HepG2 (cell line): ENCODE data around the gene BBS1. TPM values are rescaled to one million over a fixed set of nuclear protein-coding genes. Genes with fewer than 3 reads are reported as not detected.
"Not testable (repeated sequence)": the region's sequence is repeated elsewhere in the genome, so short reads cannot be mapped to it uniquely, and the experiment has no call there.

Experiments used
- ATAC-seq: fragments of 200-7000 bp; cut with Tn5 transposase; 3 replicates; pipeline ENCODE4 v1.9.1; 2020; ENCODE audit warnings: mild to moderate bottlenecking, moderate library complexity
- BruUV-seq: library from RNA; stranded (reverse); fragments of 400-500 nt; replicated peaks from 2 replicates; lab custom pipeline; 2021; lab: Mats Ljungman, UMichigan
- CTCF ChIA-PET: fragments of 300-600 bp; formaldehyde crosslinking; extraction: SDS; loops from one replicate; lab custom pipeline; 2021; ENCODE audit warnings: low total read pairs, inconsistent platforms, low intra/inter-chr PET ratio; lab: Yijun Ruan, JAX
- POLR2A ChIA-PET: fragments of 350-600 bp; sonication (Branson Sonifier 250); formaldehyde crosslinking; loops from one replicate; lab custom pipeline; 2020; ENCODE audit warnings: antibody characterized with exemption, inconsistent platforms; lab: Yijun Ruan, JAX
- DNase-seq: peaks from one replicate; pipeline ENCODE4 v3.0.0-alpha.2; 2015; ENCODE audit warnings: low spot score
- FAIRE-seq: peaks from 3 replicates; lab custom pipeline; 2011; peaks lifted over from hg19 to GRCh38; lab: Jason Lieb, UNC
- H2AFZ ChIP-seq: one replicate; pipeline ENCODE4 v1.6.1; 2011; ENCODE audit warnings: low read length, inconsistent platforms
- H3K27ac ChIP-seq: fragments of 300-600 bp; 3 replicates; pipeline ENCODE4 v1.8.0; 2011; ENCODE audit warnings: mixed run types, mild to moderate bottlenecking, mixed read lengths, low read length, inconsistent platforms; ENCODE audit not compliant: insufficient read depth; ENCODE audit errors: extremely low read length
- H3K27me3 ChIP-seq, 2 experiments: fragments of 200-600 bp in 1 of 2; 2 replicates in 1 of 2; 3 replicates in 1 of 2; pipeline versions ENCODE4 v1.6.0 to v1.8.0; 2011; ENCODE audit warnings: low read length in 2 of 2, mild to moderate bottlenecking in 2 of 2, moderate library complexity in 2 of 2, inconsistent platforms in 1 of 2; ENCODE audit not compliant: insufficient read depth in 2 of 2, control insufficient read depth in 1 of 2
- H3K36me3 ChIP-seq, 2 experiments: fragments of 200-600 bp in 1 of 2; replicated peaks in 1 of 2; 2 replicates in 1 of 2; 3 replicates in 1 of 2; pipeline versions ENCODE4 v1.5.1 to v1.8.0; 2011; ENCODE audit warnings: low read length in 2 of 2, inconsistent platforms in 1 of 2; ENCODE audit not compliant: insufficient read depth in 2 of 2, control insufficient read depth in 1 of 2
- H3K4me1 ChIP-seq: 2 replicates; pipeline ENCODE4 v1.5.1; 2012; ENCODE audit warnings: low read length, inconsistent platforms; ENCODE audit not compliant: insufficient read depth
- H3K4me2 ChIP-seq: 2 replicates; pipeline ENCODE4 v1.6.0; 2011; ENCODE audit warnings: low read depth, low read length, inconsistent platforms
- H3K4me3 ChIP-seq, 3 experiments: fragments of 200-600 bp in 1 of 3; sonication (generic), shearing (Covaris generic) in 1 of 3; replicated peaks in 1 of 3; 2 replicates each; pipeline ENCODE4 v1.5.1; 2011 to 2016; ENCODE audit warnings: low read length in 3 of 3, inconsistent platforms in 2 of 3, low read depth in 2 of 3, mild to moderate bottlenecking in 2 of 3, control low read depth in 1 of 3, mixed read lengths in 1 of 3; ENCODE audit not compliant: insufficient read depth in 1 of 3
- H3K79me2 ChIP-seq: one replicate; pipeline ENCODE4 v1.6.1; 2011; ENCODE audit warnings: low read length, inconsistent platforms; ENCODE audit not compliant: insufficient read depth
- H3K9ac ChIP-seq: 2 replicates; pipeline ENCODE4 v1.6.0; 2011; ENCODE audit warnings: mild to moderate bottlenecking, low read depth, low read length, inconsistent platforms; ENCODE audit not compliant: insufficient read depth
- H3K9me3 ChIP-seq: 2 replicates; pipeline ENCODE4 v1.5.1; 2012; ENCODE audit warnings: mild to moderate bottlenecking, low read length
- H4K20me1 ChIP-seq: 2 replicates; pipeline ENCODE4 v1.6.0; 2011; ENCODE audit warnings: inconsistent platforms, mild to moderate bottlenecking, low read length, moderate library complexity; ENCODE audit not compliant: insufficient read depth
- HOXA7 ChIP-seq: sonication (generic); formaldehyde crosslinking; IDR thresholded peaks from 2 replicates; pipeline ENCODE4 v1.8.1; 2022; ENCODE audit warnings: mild to moderate bottlenecking, missing genetic modification reagents, moderate library complexity
- KDM2A ChIP-seq: sonication (generic); formaldehyde crosslinking; IDR thresholded peaks from 2 replicates; pipeline ENCODE4 v1.4.0; 2020; ENCODE audit warnings: low read depth, missing genetic modification reagents, borderline replicate concordance
- SYNCRIP ChIP-seq: fragments of 200-400 bp; formaldehyde crosslinking; IDR thresholded peaks from 2 replicates; pipeline ENCODE4 v1.6.1; 2018; ENCODE audit warnings: mild to moderate bottlenecking, low read depth, low read length; ENCODE audit not compliant: insufficient read depth
- ZBTB26 ChIP-seq: IDR thresholded peaks from 2 replicates; pipeline ENCODE4 v1.6.1; 2016; ENCODE audit warnings: missing compliant biosample characterization, missing genetic modification reagents, borderline replicate concordance
- ZNF501 ChIP-seq: sonication (generic); formaldehyde crosslinking; IDR thresholded peaks from 2 replicates; pipeline ENCODE4 v1.5.1; 2020; ENCODE audit warnings: mild to moderate bottlenecking, moderate library complexity, missing genetic modification reagents
- ZNF576 ChIP-seq: sonication (generic); formaldehyde crosslinking; IDR thresholded peaks from 2 replicates; pipeline ENCODE4 v1.4.0; 2020; ENCODE audit warnings: mild to moderate bottlenecking, missing genetic modification reagents
- ZSCAN20 ChIP-seq: sonication (generic); formaldehyde crosslinking; IDR thresholded peaks from 2 replicates; pipeline ENCODE4 v1.4.0; 2020; ENCODE audit warnings: missing genetic modification reagents, mild to moderate bottlenecking, borderline replicate concordance
- WGBS: methylation state at CpG from one replicate; pipeline ENCODE4 v1.1.6; 2017; ENCODE audit warnings: low lambda C conversion rate; 5-methylcytosine and 5-hydroxymethylcytosine counted together
- in situ Hi-C: cut with HindIII; loops from 2 replicates; pipeline ENCODE4 v1.10.0; 2017; ENCODE audit warnings: low pct_unique_long_range_greater_than_20kb; ENCODE audit not compliant: extremely low pct_ligation_motif_present
- intact Hi-C: fragments of 100-400 bp; cut with micrococcal nuclease; formaldehyde crosslinking; loops from one replicate; pipeline ENCODE4 v1.10.0; 2022; ENCODE audit not compliant: unreplicated experiment
- polyA plus RNA-seq, 8 experiments: library from polyadenylated mRNA; depleted of rRNA in 3 of 8; stranded (reverse) in 7 of 8; unstranded in 1 of 8; fragments of >200 nt; fragmentation: Illumina TruSeq in 4 of 8; extraction: Trizol in 4 of 8; gene quantifications; 2 replicates each; pipeline versions ENCODE4 v1.2.1 to v1.2.3, GENCODE V29; 2011 to 2016; ENCODE audit warnings: low read depth in 4 of 8, missing spikeins in 1 of 8, mixed read lengths in 1 of 8; ENCODE audit not compliant: insufficient read depth in 1 of 8
- total RNA-seq, 5 experiments: library from RNA; depleted of rRNA; stranded (reverse); fragments of >200 nt; fragmentation: Illumina TruSeq; extraction: Trizol; gene quantifications; 2 replicates each; pipeline ENCODE4 v1.2.3, GENCODE V29; 2016; ENCODE audit warnings: low read depth in 1 of 5

Gene BBS1
- total and polyA plus RNA-seq, 2 of the 13 experiments (the other 11 are each of a cell fraction or from before 2014, with no cell fraction given): 11.7 to 14.1 TPM

GRCh38 chr11:66464116-66464515 lies 46.3 kb upstream of the BBS1 start:
- WGBS: 73% methylated on average over 5 of the region's 5 CpGs
- CTCF ChIA-PET: interaction anchor here (1.4 kb wide), 1 partner anchor 56 kb away, joined by 3 read pairs; no protein-coding TSS in a partner anchor

GRCh38 chr11:66464916-66465315 lies 45.5 kb upstream of the BBS1 start:
- FAIRE-seq (no peak), ATAC-seq (no peak), DNase-seq (no peak)
- no peak overlapping the region for H3K9ac ChIP-seq
- H3K36me3 ChIP-seq: no peaks in the 10 kb centered on the region; a peak in 1 of 5 replicates
- H3K27me3 ChIP-seq: peaks cover 0 to 12% of the 10 kb centered on the region in 2 experiments; a peak in 3 of 5 replicates
- POLR2A ChIA-PET: interaction anchor here (0.9 to 3.0 kb wide), 2 partner anchors 15 to 25 kb away, joined by 4 to 41 read pairs; partner anchors contain the start of genes DPP3 and MRPL11
- whole genome bisulfite sequencing: 67% methylated on average over 1 of the region's 1 CpG
- CTCF ChIA-PET: interaction anchor here (1.4 kb wide), 1 partner anchor 56 kb away, joined by 3 read pairs; no protein-coding TSS in a partner anchor
- H4K20me1 ChIP-seq: no peaks in the 10 kb centered on the region; the same call in 1 of the 2 replicates
- H3K4me2 ChIP-seq: peak overlapping the region; percentile 88
- no TSS peak for BruUV-seq
- no peak overlapping the region; a peak in 1 of 6 replicates for H3K4me3 ChIP-seq
- in situ Hi-C loops: no loop called here
- intact Hi-C loops: no loop called here
- no peaks in the 10 kb centered on the region for H3K9me3 ChIP-seq
- no peaks in the 10 kb centered on the region for H3K79me2 ChIP-seq
- H3K27ac ChIP-seq: no peak overlapping the region
- no peak overlapping the region for H2AFZ ChIP-seq
- peaks cover 26% of the 10 kb centered on the region for H3K4me1 ChIP-seq
- TF ChIP-seq ZBTB26 (CRISPR knock-in tag): no peak
- TF ChIP-seq ZNF576 (CRISPR knock-in tag): no peak
- TF ChIP-seq SYNCRIP: no peak
- no peak for TF ChIP-seq HOXA7
- no peak for TF ChIP-seq KDM2A (CRISPR knock-in tag)
- no peak for TF ChIP-seq ZNF501 (CRISPR knock-in tag)
- TF ChIP-seq ZSCAN20: no peak

More at GRCh38 chr11:66464116-66464515, 46.3 kb upstream of the BBS1 start:
- in situ Hi-C loops, ATAC-seq, H3K79me2 ChIP-seq, H3K27ac ChIP-seq, BruUV-seq, FAIRE-seq, H3K4me2 ChIP-seq, H3K9ac ChIP-seq, DNase-seq, H3K9me3 ChIP-seq, H4K20me1 ChIP-seq, H2AFZ ChIP-seq, H3K4me3 ChIP-seq, intact Hi-C loops, H3K36me3 ChIP-seq: not testable (repeated sequence)
- Histone ChIP-seq H3K4me1 (peaks cover 26% of the 10 kb centered on the region), H3K27me3 (peaks cover 0 to 12% of the 10 kb centered on the region in 2 experiments; a peak in 3 of 5 replicates)
- POLR2A ChIA-PET: interaction anchor here (0.9 kb wide), 1 partner anchor 16 kb away, joined by 4 read pairs; the partner anchor contains the start of gene DPP3
